ENCODE data around the gene PRSS1.

The PRSS1 gene

GRCh38 chr7:142798451-142799436 is 49.5 kb downstream of the PRSS1 start:
- no peak for DNase-seq
- TF ChIP-seq POLR2A (IDR thresholded peaks at IDR 0.05; ENCODE audit: low read length) (no peak), GATA1 (IDR thresholded peaks at IDR 0.05; ENCODE audit: low read depth, low read length) (no peak)

GRCh38 chr7:142799437-142799835 is 50.2 kb downstream of the PRSS1 start:
- DNase-seq = no peak
- TF ChIP-seq POLR2A (IDR thresholded peaks at IDR 0.05; ENCODE audit: low read length) (no peak), GATA1 (IDR thresholded peaks at IDR 0.05; ENCODE audit: low read depth, low read length) (no peak)

GRCh38 chr7:142800088-142800487 is 50.8 kb downstream of the PRSS1 start:
- DNase-seq = no peak
- TF ChIP-seq GATA1 (IDR thresholded peaks at IDR 0.05; ENCODE audit: low read depth, low read length) = no peak
- no peak for TF ChIP-seq POLR2A (IDR thresholded peaks at IDR 0.05; ENCODE audit: low read length)

- no peak for DNase-seq
- TF ChIP-seq GATA1 (IDR thresholded peaks at IDR 0.05; ENCODE audit: low read depth, low read length) = no peak
- no peak for TF ChIP-seq POLR2A (IDR thresholded peaks at IDR 0.05; ENCODE audit: low read length)
Observed at GRCh38 chr7:142800699-142801260, 51.5 kb downstream of the PRSS1 start.

- DNase-seq = no peak
- TF ChIP-seq POLR2A (IDR thresholded peaks at IDR 0.05; ENCODE audit: low read length) (no peak), GATA1 (IDR thresholded peaks at IDR 0.05; ENCODE audit: low read depth, low read length) (no peak)
Observed at GRCh38 chr7:142801601-142802295, 52.5 kb downstream of the PRSS1 start.

- no peak for DNase-seq
- TF ChIP-seq POLR2A (IDR thresholded peaks at IDR 0.05; ENCODE audit: low read length) (no peak), GATA1 (IDR thresholded peaks at IDR 0.05; ENCODE audit: low read depth, low read length) (no peak)
Observed at GRCh38 chr7:142802301-142802700, 53.0 kb downstream of the PRSS1 start.

Measured in erythroblast (primary cell).